Lower leg skin (tissue), 4 donors: Measurements from ENCODE around the gene TEC. TPM values are rescaled to one million over a fixed set of nuclear protein-coding genes. Genes with fewer than 3 reads are reported as not detected.

ENCODE experiments used
- DNase-seq, 2 donors: peaks; one replicate each; pipeline ENCODE4 v3.0.0-alpha.2; 2019; ENCODE audit warnings: low spot score in 2 of 2
- H3K4me3 ChIP-seq: fragments of 200-600 bp; sonication (generic); 2 replicates; pipeline ENCODE4 v1.5.1; 2017; ENCODE audit warnings: mild to moderate bottlenecking, low read depth; ENCODE audit not compliant: poor library complexity, severe bottlenecking
- POLR2A ChIP-seq, 2 donors: fragments of 450-650 bp; IDR thresholded peaks; one replicate each; pipeline ENCODE4 v1.6.1; 2016 to 2017; ENCODE audit warnings: antibody characterized with exemption in 2 of 2, mild to moderate bottlenecking in 1 of 2, moderate library complexity in 1 of 2
- WGBS, 2 donors: methylation state at CpG; one replicate each; pipeline ENCODE4 v1.1.5; 2018; 5-methylcytosine and 5-hydroxymethylcytosine counted together
- intact Hi-C: fragments of 100-400 bp; cut with DNase I; formaldehyde crosslinking; loops from one replicate; pipeline ENCODE4 v1.15.0; 2023; ENCODE audit warnings: low total_unique reads
- total RNA-seq, 4 donors: library from RNA; depleted of rRNA; stranded (reverse); fragments of >200 nt; gene quantifications; one replicate each; pipeline ENCODE4 v1.1.0, GENCODE V29; 2016
- TF ChIP-seq, protein P1 (sequence below), 3 donors: fragments of 450-650 bp; IDR thresholded peaks; one replicate each; pipeline ENCODE4 v1.5.1; 2016; ENCODE audit warnings: antibody characterized with exemption in 3 of 3, mild to moderate bottlenecking in 3 of 3, moderate library complexity in 2 of 3

The TEC gene
- total RNA-seq, 4 donors from 2014 or later, result 6.8 to 10.5 (median 8.8) TPM

DNA sequence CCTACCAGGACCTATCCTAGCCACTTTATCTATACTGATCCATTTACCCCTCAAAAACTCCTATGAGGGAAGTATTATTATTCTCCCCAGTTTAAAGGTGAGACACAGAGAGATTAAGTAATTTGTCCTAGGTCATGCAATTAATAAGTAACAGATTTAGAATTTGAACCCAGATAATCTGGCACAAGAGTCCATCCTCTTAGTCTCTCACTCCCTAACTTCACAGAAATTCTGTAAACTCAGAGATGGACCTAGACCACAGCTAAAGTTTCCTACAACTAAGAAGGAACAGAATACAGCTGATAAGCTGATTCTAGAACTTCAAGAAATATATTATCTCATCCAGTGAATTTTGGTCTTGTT, 58.7 kb downstream of the TEC start:
- TF ChIP-seq, protein P1, sequence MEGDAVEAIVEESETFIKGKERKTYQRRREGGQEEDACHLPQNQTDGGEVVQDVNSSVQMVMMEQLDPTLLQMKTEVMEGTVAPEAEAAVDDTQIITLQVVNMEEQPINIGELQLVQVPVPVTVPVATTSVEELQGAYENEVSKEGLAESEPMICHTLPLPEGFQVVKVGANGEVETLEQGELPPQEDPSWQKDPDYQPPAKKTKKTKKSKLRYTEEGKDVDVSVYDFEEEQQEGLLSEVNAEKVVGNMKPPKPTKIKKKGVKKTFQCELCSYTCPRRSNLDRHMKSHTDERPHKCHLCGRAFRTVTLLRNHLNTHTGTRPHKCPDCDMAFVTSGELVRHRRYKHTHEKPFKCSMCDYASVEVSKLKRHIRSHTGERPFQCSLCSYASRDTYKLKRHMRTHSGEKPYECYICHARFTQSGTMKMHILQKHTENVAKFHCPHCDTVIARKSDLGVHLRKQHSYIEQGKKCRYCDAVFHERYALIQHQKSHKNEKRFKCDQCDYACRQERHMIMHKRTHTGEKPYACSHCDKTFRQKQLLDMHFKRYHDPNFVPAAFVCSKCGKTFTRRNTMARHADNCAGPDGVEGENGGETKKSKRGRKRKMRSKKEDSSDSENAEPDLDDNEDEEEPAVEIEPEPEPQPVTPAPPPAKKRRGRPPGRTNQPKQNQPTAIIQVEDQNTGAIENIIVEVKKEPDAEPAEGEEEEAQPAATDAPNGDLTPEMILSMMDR (IDR thresholded peaks at IDR 0.05), result no peak
- TF ChIP-seq POLR2A (IDR thresholded peaks at IDR 0.05), result no peak
- intact Hi-C loops, result no loop called here
- DNase-seq, result no peak
- H3K4me3 ChIP-seq, result no peak overlapping the region

DNA sequence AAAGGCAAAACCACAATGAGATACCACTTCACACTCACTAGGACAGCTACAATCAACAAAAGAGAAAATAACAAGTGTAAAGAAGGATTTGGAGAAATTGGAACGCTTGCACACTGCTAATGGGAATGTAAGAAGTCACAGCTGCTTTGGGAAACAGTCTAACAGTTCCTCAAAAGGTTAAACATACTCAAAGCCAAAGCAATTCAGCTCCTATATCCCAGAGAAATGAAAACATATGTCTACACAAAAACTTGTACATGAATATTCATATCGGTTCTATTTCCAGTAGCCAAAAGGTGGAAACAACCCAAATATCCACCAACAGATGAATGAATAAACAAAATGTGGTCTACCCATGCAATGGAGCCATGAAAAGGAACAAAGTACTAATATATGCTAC, 64.0 kb downstream of the TEC start:
- WGBS, 2 donors, result 68 to 76% methylated on average over 2 of the region's 2 CpGs
- intact Hi-C loops, result no loop called here
- H3K4me3 ChIP-seq, result no peak overlapping the region
- TF ChIP-seq, protein P1 (IDR thresholded peaks at IDR 0.05), result no peak
- TF ChIP-seq POLR2A (IDR thresholded peaks at IDR 0.05), result no peak
- DNase-seq, result no peak

DNA sequence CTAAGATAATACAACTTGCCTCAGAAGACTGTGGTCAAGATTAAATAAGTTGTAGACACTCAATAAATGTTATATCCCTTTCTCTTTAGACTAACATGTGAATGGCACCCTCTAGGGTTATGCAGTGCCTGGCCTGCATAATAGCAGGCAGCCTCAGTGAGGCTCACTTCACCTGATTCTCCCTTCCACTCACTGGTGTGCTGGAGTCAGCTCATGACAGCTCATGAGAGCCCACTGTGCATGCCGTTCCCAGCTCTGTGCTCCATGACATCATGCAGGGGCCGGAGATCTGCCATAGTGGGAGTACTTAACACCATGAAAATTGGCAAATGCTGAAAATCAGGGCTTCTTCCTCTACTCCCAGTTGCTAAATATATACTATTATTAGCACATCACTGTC, 64.5 kb downstream of the TEC start:
- WGBS, 2 donors, result 73 to 80% methylated on average over 2 of the region's 2 CpGs
- intact Hi-C loops, result no loop called here
- TF ChIP-seq POLR2A (IDR thresholded peaks at IDR 0.05), result no peak
- TF ChIP-seq, protein P1 (IDR thresholded peaks at IDR 0.05), result no peak
- DNase-seq, result no peak
- no peak overlapping the region for H3K4me3 ChIP-seq

DNA sequence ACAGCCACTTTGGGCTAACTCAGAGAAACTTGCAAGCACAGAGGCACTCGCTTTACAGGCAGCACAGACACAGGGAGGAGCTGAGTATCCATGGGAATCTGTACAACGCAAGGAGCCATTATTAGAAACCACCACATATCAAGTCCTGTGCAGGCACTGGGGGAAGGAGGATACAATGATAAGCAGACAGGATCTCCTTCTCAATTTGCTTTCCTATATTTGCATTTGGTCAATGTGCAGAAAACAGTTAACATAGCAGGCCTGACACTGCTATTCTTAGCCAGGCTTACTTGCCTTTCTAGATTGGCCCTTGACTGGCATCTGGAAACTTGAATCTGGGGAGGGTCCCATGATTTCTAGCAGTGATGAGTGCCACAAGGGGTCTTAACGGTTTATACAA, 65.8 kb downstream of the TEC start:
- 79 to 85% methylated on average over 3 of the region's 3 CpGs for WGBS, 2 donors

DNA sequence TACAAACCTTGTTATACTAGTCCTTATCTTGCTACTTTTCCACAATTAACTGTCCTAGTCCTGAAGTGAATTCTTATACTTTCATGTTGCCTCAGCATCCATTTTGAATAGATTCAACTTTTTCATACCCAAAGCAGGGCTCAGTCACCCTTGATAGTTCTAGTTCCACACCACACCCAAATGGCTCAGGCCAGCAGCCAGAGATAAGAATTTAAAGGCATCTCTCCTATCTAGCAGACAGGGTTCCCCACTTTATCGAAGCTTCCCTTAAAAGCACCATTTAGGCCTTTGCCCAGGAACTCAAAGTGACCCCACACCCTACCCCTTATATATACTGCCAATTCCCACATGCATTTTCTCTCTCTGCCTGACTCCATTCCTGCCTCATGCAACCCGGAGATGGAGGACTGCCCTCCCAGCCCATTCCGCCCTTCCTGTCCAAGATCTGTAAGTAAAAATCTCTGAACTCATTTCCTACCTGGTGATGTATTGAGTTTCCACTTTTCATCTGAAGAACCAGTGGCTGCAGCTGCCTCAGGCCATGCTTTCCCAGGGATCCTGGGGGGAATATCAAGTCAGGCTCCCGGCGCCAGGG, 71.9 kb downstream of the TEC start:
- no peak overlapping the region for H3K4me3 ChIP-seq
- TF ChIP-seq, protein P1 (IDR thresholded peaks at IDR 0.05), result no peak
- no peak for TF ChIP-seq POLR2A (IDR thresholded peaks at IDR 0.05)
- WGBS, 2 donors, result 85 to 93% methylated on average over 5 of the region's 5 CpGs
- intact Hi-C loops, result no loop called here
- DNase-seq, result no peak

More for the DNA sequence above, 65.8 kb downstream of the TEC start:
- no peak overlapping the region for H3K4me3 ChIP-seq
- intact Hi-C loops, result no loop called here
- TF ChIP-seq POLR2A (IDR thresholded peaks at IDR 0.05), result no peak
- TF ChIP-seq, protein P1 (IDR thresholded peaks at IDR 0.05), result no peak
- DNase-seq, result no peak
